HG03039 (cell line): ENCODE results near the gene ZDHHC19.
"Not testable (repeated sequence)": the region's sequence is repeated elsewhere in the genome, so short reads cannot be mapped to it uniquely, and the experiment has no call there.

Experiments used
- ATAC-seq: cut with Tn5 transposase; IDR thresholded peaks from one replicate; pipeline ENCODE4 v1.9.1; 2021; ENCODE audit warnings: mild to moderate bottlenecking, moderate library complexity; ENCODE audit not compliant: unreplicated experiment

Gene ZDHHC19

DNA sequence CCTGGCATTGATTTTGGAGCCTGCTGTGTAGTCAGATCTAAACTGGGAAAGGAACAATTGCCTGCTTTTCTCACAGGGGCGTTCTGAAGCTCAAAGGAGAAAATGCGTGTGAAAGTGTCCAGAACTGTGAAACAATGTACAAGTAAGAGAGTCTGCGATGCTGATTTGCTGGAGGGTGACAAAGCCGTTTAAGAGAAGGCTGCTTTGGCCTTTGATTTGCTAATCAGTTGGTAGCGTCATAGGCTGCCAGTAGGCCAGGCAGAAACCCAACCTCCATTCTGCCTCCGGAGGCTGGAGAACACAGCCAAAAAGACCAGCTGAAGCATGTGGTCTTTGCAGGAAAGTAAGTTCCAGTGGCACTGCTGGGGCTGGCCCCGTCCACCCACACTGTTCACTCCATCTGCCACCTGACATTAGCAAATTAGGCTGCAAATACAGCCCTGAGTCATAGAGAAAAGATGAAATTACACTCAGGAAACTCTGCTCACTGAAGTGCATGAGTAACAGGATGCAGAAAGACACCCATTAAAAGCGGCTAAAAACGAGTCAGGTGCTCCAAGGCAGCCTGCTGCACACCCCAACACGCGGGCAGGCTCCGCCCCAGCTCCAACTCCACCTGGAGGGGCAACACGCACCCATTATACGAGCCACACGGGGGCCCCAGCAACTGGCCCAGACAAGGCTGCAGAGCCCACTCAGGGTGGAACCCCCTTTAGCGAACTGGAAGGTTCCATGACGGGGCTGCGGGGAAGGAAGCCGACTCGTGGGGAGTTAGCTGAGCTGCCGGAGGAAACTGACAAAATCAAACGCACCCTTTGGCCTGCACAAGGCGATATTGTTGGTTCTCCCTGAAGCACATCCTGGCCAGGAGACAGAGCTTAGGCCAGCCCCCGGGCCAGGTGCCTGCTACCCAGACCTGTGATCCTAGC, 31.6 kb downstream of the ZDHHC19 start:
- peak; percentile 60 for ATAC-seq

DNA sequence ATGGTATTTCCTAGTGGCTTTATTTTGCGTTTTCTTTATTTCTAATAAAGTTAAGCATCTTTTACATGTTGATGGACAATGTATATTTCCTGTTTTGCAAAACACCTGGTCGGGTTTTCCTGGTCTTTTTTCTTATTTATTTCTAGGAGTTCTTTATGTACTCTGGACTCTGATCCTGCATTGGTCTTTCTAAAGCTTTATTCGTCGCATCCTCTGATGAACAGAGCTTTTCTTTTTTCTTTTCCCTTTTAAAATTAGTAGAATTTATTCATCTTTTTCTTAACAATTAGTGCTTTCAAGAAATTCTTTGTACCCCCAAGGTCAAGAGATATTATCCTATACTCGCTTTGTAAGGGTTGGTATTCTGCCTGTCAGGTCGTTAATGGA, 32.2 kb downstream of the ZDHHC19 start:
- ATAC-seq = no peak

DNA sequence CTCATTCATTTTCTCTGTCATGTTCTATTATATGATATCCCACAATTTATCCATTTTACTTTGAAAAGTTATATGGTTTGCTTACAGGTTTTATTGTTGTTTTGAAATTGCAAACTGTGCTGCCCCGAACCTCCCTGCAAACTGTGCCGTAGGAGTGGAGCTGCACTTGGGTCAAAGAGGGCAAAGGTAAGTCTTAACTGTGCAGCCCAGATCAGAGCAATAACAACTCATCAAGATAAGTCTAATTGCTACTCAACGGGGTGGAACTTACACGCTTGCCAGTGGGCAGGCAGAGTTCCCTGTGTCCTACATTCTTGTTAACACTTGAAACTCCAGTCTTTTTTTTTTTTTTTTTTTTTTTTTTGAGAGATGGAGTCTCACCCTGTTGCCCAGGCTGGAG, 33.2 kb downstream of the ZDHHC19 start:
- ATAC-seq = no peak

DNA sequence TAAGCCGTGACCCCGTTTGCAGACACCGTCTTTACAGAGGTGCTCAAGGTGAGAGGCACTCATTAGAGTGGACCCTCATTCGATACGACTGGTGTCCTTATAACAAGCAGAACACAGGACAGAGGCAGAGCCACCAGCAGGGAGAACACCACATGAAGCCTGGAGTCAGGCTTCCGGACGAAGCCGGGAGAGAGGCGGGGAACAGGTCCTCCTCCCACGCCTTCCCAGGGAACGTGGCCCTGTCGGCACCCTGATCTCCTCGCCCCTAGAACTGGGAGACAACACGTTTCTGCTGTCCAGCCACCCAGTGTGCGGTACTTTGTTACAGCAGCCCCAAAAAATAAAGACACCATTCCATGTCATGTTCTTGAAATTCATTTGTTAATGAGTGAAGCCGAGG, 33.6 kb downstream of the ZDHHC19 start:
- ATAC-seq = no peak

DNA sequence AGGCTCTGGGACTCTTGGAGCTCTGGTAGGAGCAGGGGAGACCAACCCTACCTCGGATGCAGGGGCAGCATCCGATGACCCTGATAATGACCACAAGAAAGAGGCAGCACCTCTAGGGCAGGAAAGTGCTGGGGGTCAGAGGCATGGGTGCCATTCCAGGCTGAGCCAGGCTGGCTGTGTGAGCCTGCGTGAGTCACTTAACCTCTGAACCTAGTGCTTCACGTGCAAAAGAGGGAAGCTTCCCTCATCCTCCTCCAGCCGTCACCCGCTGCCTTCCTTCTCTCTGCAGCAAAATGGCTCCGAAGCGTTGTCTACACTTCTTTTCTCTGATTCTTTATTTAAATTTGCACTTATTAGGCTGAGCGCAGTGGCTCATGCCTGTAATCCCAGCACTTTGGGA, 35.5 kb downstream of the ZDHHC19 start:
- ATAC-seq = no peak

DNA sequence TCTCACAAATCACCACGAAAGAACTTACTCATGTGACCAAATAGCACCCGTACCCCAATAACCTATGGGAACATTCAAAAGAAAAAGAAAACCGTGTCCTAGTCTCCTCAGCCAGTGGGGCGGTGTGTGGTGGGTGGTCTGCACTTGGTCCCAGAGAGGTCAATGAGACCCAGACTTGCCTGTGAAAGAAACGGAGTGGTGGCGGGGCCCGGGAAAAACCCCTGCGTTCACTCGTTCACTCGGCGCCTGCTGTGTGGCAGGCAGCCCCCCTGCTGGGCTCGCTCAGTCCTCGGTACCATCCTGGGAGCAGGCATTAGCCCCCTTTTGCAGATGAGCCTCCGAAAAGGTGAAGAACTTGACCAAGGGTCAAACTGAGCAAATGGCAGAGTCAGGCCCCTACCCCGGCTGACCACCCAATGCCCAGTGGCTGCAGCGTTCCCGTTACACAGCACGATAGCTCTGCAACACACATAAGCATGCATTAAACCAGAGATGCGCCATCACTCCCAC, 36.0 kb downstream of the ZDHHC19 start:
- no peak for ATAC-seq

DNA sequence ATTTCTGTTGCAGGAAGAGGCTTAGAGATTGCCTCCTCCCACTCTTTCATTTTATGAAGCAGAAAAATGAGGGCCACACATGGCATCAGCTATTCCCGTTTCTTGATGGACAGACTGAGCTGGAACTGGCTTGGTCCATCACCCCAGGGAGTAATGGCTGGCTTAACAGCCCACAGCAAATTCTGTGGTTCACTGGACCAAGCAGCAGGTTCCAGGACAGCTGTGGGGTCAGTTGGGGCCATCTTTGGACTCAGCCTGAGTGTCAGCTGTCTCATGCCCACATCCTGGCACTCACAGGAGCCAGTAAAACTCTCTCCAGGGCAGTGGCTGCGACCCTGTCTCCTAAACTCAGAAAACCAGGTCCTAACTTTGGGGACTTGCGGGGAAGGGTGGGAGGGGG, 36.5 kb downstream of the ZDHHC19 start:
- ATAC-seq = no peak

DNA sequence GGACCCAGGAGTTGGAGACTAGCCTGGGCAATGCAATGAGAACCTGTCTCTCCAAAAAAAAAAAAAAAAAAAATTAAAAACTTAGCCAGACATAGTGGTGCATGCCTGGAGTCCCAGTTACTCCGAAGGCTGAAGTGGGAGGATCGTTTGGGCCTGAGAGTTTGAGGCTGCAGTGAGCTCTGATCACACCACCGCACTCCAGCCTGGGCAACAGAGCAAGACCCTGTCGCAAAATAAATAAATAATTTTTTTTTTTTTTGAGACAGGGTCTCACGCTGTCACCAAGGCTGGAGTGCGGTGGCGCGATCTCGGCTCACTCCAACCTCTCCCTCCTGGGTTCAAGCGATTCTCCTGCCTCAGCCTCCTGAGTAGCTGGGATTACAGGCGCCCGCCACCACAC, 40.9 kb downstream of the ZDHHC19 start:
- ATAC-seq = not testable (repeated sequence)

DNA sequence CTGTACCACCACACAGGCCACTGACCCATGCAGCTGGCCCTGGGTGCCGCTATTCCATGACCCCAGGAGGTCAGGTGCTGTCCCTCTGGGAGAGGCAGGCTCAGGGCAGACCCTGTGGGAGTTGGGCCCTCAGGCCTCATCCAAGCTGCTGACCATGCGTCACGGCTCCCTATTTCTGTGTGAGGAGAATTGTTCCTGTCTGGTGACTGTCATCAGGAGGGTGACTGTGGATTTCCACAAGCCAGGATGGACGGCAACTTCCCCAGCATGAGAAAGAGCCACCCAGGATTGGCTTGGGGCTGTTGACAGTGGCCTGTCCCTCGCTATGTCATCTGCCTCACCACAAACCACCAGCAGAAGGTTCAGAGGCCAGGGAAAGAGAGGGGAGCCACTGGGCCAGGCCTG, 41.4 kb downstream of the ZDHHC19 start:
- no peak for ATAC-seq

DNA sequence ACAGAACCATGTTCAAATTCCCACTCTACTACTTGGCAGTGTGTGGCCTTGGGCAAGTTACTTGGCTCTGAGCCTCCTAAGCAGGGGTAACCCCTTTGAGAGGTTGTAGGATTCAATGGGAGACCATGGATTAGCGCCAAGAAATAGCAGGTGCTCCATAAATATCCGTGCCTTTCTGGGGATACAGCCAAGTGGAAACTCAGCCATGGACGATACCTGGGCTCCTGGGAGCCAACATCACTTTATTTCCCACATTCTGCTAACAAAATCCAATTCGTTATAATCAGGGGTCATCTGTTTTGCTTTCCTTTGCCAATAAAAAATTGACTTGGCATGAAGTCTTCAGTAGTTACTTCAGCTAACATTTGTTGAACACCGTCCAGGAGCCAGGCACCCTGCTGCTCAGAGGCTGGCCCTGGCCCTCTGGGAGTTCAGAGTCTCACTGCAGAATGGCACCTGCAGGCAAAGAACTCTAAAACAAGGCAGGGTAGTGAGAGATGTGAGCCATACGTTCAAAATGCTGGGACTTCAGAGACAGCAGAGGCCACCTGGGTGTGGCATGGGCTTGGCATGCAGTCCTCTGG, 42.3 kb downstream of the ZDHHC19 start:
- no peak for ATAC-seq

DNA sequence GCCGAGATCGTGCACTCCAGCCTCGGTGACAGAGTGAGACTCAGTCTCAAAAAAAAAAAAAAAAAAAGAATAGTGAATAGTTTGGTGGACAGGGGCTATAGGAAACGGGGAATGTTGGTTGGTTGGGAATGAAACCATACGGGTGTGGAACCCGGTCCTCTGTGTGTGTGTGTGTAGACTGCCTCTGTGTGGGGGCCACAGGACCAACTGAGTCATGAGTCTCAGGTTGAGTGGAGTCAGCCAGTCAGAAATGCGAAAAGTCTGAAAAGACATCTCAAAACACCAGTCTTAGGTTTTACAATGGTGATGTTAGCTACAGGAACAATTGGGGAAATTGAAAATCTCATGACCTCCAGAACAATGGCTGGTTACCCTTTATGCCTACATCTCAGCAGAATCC, 44.5 kb downstream of the ZDHHC19 start:
- no peak for ATAC-seq

DNA sequence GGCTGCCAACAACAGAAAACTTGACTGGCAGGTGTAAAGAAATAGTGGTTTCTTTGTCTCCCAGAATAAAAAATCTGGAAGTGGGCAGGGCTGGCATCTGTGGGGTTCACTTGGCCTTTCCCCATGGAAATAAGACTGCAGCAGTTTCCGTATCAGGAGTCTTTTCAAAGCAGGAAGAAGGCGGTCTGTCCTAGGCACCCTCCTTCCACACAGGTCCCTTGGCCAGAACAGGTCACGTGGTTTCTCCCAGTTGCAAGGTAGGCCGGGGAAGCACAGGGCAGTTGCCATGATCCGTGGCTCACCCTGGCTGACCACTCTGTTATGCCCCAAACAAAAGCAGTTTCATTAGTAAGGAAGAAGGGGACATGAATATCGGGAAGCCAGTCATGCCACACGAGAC, 45.4 kb downstream of the ZDHHC19 start:
- ATAC-seq = no peak

DNA sequence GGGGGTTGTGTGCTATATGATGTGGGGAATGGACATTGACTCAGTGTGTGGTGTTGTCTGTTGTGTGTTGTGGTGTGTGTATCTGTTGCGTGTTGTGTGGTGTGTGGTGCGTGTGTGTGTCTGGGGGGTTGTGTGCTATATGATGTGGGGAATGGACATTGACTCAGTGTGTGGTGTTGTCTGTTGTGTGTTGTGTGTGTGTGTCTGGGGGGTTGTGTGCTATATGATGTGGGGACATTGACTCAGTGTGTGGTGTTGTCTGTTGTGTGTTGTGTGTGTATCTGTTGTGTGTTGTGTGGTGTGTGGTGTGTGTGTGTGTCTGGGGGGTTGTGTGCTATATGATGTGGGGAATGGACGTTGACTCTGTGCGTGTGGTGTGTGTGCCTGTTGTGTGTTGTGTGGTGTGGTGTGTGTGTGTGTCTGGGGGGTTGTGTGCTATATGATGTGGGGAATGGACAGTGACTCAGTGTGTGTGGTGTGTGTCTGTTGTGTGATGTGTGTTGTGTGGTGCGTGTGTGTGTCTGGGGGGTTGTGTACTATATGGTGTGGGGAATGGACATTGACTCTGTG, 46.1 kb downstream of the ZDHHC19 start:
- not testable (repeated sequence) for ATAC-seq

DNA sequence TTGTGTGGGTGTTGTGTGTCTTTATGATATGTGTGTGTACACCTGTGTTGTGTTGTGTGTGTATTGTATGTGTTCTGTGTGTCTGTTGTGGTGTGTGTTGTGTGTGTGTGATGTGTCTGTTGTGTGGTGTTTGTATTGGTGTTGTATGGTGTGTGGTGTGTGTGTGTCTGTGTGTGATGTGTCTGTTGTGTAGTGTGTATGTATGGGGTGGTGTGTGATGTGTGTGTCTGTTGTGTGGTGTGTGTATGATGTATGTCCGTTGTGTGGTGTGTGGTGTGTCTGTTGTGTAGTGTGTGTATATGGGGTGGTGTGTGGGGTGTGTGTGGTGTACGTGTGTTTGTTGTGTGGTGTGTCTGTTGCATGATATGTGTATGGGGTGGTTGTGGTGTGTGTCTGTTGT, 46.6 kb downstream of the ZDHHC19 start:
- ATAC-seq = no peak

DNA sequence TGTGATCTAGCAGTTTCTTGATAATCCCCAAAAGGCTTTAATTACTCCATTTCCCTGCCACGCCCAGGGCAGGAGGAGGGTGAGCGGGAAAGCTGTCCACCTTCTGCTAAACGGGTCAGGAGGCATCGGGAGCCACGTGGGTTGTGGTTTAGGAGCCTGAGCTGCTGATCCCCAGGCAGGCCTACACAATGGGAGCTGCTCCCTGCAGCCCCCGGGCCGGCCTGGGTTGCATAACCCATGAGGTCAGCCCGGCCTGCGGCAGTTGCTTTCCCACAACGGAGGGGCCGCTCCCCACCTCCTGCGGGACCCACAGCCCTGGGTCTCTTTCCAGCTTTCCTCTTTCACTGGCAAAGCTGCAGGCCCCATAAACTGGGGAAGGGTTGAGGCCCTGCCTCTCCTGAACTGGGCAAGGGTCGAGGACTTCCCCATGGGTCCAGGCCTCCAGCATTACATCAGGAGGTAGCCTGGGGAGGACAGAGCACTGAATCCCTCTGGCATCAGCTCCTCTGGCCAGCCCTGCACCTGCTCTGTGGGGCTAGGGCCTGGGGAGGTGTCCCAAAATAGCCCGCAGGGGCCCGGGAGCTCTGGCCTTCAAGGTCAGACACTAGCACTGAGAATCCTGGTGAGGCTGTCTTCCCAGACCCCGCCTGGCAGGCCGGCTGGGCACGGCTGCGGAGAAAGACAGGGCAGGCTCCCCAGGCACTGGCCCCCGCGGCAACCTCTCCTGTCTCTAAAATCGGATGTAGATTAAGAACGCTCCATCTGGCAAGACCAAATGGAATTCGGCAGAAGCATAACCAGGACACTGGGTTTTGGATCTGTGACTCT, 47.3 kb downstream of the ZDHHC19 start:
- no peak for ATAC-seq

DNA sequence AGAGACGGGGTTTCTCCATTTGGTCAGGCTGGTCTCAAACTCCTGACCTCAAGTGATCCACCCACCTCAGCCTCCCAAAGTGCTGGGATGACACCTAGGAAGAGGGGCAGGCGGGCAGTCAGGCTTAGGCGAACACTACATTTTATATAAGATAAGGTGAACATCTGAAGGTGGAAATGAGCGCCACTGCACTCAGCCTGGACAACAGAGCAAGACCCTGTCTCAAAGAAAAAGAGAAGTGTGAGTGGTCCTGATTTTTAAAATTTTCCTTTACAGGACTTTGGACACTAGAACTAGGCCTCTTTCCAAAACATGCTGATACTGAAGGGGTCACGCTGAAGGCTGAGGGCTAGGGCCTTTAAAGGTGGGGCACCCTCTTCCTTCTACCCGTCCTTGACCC, 48.0 kb downstream of the ZDHHC19 start:
- ATAC-seq = no peak

DNA sequence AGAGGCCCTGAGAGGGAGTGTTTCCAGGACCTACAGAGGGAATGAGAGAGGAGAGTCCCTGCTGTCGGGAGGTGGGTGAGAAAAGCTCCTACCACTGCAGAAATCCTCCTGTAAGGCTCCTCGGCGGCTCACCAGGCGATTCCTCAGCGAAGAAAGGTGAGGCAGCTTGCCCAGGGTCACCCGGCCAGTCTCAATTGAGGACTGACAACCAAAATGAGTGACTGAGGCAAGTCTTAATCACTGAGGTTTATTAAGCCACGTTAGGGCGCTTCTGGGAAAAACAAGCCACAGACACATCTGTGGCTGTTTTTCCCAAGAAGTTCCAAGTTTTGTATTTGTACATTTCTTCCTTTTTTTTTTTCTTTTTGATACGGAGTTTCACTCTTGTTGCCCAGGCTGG, 48.5 kb downstream of the ZDHHC19 start:
- ATAC-seq = no peak

DNA sequence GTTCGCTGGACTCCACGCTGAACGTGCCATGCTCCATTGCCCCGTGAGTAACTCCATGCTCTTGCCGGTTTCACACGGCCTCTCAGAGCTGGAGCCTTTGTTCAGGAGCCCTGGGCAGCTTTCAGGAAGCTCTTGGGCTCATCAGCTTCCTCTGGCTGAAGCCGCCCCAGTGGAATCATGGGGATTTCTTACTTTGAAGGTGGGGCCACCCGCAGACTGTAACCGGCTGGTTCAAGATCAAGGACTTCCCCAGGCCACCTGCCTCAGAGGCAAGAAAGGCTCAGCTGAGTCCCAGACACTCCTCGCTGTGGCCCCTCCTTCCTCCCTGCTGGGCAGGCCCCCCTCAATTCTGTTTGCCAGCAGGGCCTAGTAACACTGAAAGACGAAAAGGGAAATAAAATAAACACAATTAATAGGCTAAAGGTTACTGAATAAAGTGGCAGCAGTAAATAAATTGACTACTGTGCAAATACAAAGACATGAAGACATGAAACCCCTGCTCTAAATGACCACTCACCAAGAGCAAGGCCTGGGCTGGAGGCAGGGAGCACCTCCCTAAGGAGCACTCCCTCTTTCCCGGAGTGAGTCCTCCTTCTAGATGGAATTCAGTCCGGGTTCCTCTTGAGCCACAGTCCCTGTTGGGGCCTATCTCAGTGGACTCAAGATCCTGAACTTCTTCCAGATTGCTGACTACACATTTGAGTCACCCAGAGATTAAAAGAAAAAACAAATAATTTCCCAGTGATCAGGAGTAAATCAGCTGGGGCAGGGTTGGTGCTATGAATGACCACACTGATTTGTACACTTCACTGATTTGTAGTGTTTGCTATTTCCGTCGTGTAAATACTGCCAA, 51.0 kb downstream of the ZDHHC19 start:
- ATAC-seq = peak; percentile 92

DNA sequence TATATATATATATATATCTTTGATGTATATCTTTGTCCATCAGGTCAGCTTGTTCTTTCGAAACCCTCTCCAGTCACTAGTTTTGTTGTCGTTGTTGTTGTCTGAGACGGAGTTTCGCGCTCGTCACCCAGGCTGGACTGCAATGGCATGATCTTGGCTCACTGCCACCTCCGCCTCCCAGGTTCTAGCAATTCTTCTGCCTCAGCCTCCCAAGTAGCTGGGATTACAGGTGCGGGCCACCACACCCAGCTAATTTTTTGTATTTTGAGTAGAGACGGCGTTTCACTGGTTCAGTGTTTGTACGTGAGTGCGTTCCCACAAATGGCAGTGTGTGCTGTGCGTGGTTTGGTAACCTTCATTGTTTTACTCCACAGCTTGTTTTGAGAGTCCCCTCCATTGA, 51.7 kb downstream of the ZDHHC19 start:
- no peak for ATAC-seq

DNA sequence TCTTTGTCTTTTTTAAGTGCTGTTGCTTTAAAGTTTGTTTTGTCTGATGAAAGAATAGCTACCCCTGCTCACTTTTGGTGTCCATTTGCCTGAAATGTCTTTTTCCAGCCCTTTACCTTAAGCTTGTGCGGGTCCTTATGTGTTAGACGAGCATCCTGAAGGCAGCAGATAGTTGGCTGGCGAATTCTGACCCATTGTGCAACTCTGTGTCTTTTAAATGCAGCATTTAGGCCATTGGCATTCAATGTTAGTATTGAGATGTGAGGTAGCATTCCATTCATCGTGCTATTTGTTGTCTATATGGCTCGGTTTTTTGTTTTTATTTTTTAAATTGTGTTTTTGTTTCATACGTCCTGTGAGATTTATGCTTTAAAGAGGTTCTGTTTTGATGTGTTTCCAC, 55.0 kb downstream of the ZDHHC19 start:
- ATAC-seq = no peak
